Tibial nerve (tissue), 4 donors: ENCODE measurements around the gene MAML3. TPM values are rescaled to one million over a fixed set of nuclear protein-coding genes. Genes with fewer than 3 reads are reported as not detected.

ENCODE experiments used
- DNase-seq, 2 donors: peaks; one replicate each; pipeline ENCODE4 v3.0.0-alpha.2; 2019; ENCODE audit warnings: low spot score in 2 of 2
- H3K27ac ChIP-seq, 4 donors: fragments of 200-600 bp; sonication (generic) in 3 of 4; one replicate each; pipeline ENCODE4 v1.5.1; 2017 to 2019; ENCODE audit warnings: mild to moderate bottlenecking in 1 of 4
- H3K27me3 ChIP-seq, 2 donors: fragments of 200-600 bp; sonication (generic) in 1 of 2; one replicate each; pipeline versions ENCODE4 v1.5.1 to v1.6.0; 2017 to 2019
- H3K36me3 ChIP-seq, 3 donors: fragments of 200-600 bp; sonication (generic); one replicate each; pipeline ENCODE4 v1.5.1; 2018 to 2019
- H3K4me1 ChIP-seq, 4 donors: fragments of 200-600 bp; sonication (generic) in 3 of 4; one replicate each; pipeline ENCODE4 v1.5.1; 2017 to 2019
- H3K4me3 ChIP-seq, 4 donors: fragments of 200-600 bp; sonication (generic) in 3 of 4; one replicate each; pipeline ENCODE4 v1.5.1; 2017 to 2019; ENCODE audit warnings: mild to moderate bottlenecking in 1 of 4, moderate library complexity in 1 of 4
- H3K9me3 ChIP-seq, 4 donors: fragments of 200-600 bp; sonication (generic) in 3 of 4; one replicate each; pipeline ENCODE4 v1.5.1; 2017 to 2019
- CTCF ChIP-seq, 5 experiments: fragments of 200-600 bp in 3 of 5; fragments of 450-650 bp in 2 of 5; sonication (generic) in 3 of 5; IDR thresholded peaks; one replicate each; pipeline ENCODE4 v1.5.1; 2016 to 2019; ENCODE audit warnings: antibody characterized with exemption in 5 of 5, mild to moderate bottlenecking in 3 of 5, moderate library complexity in 2 of 5
- EP300 ChIP-seq, 2 donors: sonication (generic); formaldehyde crosslinking; IDR thresholded peaks; one replicate each; pipeline ENCODE4 v1.6.1; 2017; ENCODE audit warnings: antibody characterized with exemption in 2 of 2, mild to moderate bottlenecking in 1 of 2
- POLR2A ChIP-seq, 2 donors: fragments of 450-650 bp; IDR thresholded peaks; one replicate each; pipeline ENCODE4 v1.6.1; 2017; ENCODE audit warnings: antibody characterized with exemption in 2 of 2, mild to moderate bottlenecking in 2 of 2, moderate library complexity in 2 of 2
- WGBS, 2 donors: methylation state at CpG; one replicate each; pipeline ENCODE4 v1.1.5; 2018; 5-methylcytosine and 5-hydroxymethylcytosine counted together
- total RNA-seq, 4 donors: library from RNA; depleted of rRNA; stranded (reverse); fragments of >200 nt; gene quantifications; one replicate each; pipeline ENCODE4 v1.1.0, GENCODE V29; 2016

The MAML3 gene
- total RNA-seq, 4 donors from 2014 or later: 8.6 to 10.5 (median 9.4) TPM

GRCh38 chr4:140180577-140180976 is 26.6 kb upstream of the MAML3 start:
- Histone ChIP-seq H3K4me3 (no peak overlapping the region), H3K27me3 (no peaks in the 10 kb centered on the region), H3K27ac (no peak overlapping the region), H3K4me1 (no peaks in the 10 kb centered on the region), H3K9me3 (no peaks in the 10 kb centered on the region), H3K36me3 (no peaks in the 10 kb centered on the region)
- 94% methylated on average over 3 of the region's 3 CpGs for WGBS, 2 donors
- no peak for DNase-seq
- TF ChIP-seq CTCF (IDR thresholded peaks at IDR 0.05) (no peak), EP300 (IDR thresholded peaks at IDR 0.05) (no peak), POLR2A (IDR thresholded peaks at IDR 0.05) (no peak)

- Histone ChIP-seq H3K36me3 (no peaks in the 10 kb centered on the region), H3K4me3 (no peak overlapping the region), H3K27me3 (no peaks in the 10 kb centered on the region), H3K4me1 (no peaks in the 10 kb centered on the region), H3K27ac (no peak overlapping the region), H3K9me3 (no peaks in the 10 kb centered on the region)
- TF ChIP-seq EP300 (IDR thresholded peaks at IDR 0.05): no peak
- no peak for TF ChIP-seq CTCF (IDR thresholded peaks at IDR 0.05)
- TF ChIP-seq POLR2A (IDR thresholded peaks at IDR 0.05): no peak
- WGBS, 2 donors: 84 to 94% methylated on average over 3 of the region's 3 CpGs
- no peak for DNase-seq
Measured at GRCh38 chr4:140176735-140177134, 22.8 kb upstream of the MAML3 start.

GRCh38 chr4:140174543-140174942 is 20.6 kb upstream of the MAML3 start:
- H3K9me3 ChIP-seq: no peaks in the 10 kb centered on the region
- no peak for DNase-seq
- H3K27me3 ChIP-seq: no peaks in the 10 kb centered on the region
- no peak overlapping the region for H3K27ac ChIP-seq
- TF ChIP-seq CTCF (IDR thresholded peaks at IDR 0.05): no peak
- TF ChIP-seq EP300 (IDR thresholded peaks at IDR 0.05): no peak
- TF ChIP-seq POLR2A (IDR thresholded peaks at IDR 0.05): no peak
- no peaks in the 10 kb centered on the region for H3K4me1 ChIP-seq
- 64 to 76% methylated on average over 2 of the region's 2 CpGs for WGBS, 2 donors
- H3K36me3 ChIP-seq: no peaks in the 10 kb centered on the region
- no peak overlapping the region for H3K4me3 ChIP-seq

GRCh38 chr4:140172960-140173359 is 19.0 kb upstream of the MAML3 start:
- no peak overlapping the region for H3K4me3 ChIP-seq
- WGBS, 2 donors: 94 to 97% methylated on average over 1 of the region's 1 CpG
- no peak for DNase-seq

GRCh38 chr4:140170299-140170698 is 16.3 kb upstream of the MAML3 start:
- no peak overlapping the region for H3K27ac ChIP-seq
- 91 to 95% methylated on average over 4 of the region's 4 CpGs for WGBS, 2 donors
- no peak for DNase-seq
- H3K9me3 ChIP-seq: no peaks in the 10 kb centered on the region
- no peak for TF ChIP-seq CTCF (IDR thresholded peaks at IDR 0.05)
- no peak for TF ChIP-seq EP300 (IDR thresholded peaks at IDR 0.05)
- TF ChIP-seq POLR2A (IDR thresholded peaks at IDR 0.05): no peak
- H3K36me3 ChIP-seq: no peaks in the 10 kb centered on the region
- H3K4me3 ChIP-seq: no peak overlapping the region
- no peaks in the 10 kb centered on the region for H3K4me1 ChIP-seq
- H3K27me3 ChIP-seq: no peaks in the 10 kb centered on the region

More at GRCh38 chr4:140172960-140173359, 19.0 kb upstream of the MAML3 start:
- no peak overlapping the region for H3K27ac ChIP-seq
- no peaks in the 10 kb centered on the region for H3K27me3 ChIP-seq
- no peaks in the 10 kb centered on the region for H3K9me3 ChIP-seq
- no peaks in the 10 kb centered on the region for H3K36me3 ChIP-seq
- no peaks in the 10 kb centered on the region for H3K4me1 ChIP-seq
- no peak for TF ChIP-seq EP300 (IDR thresholded peaks at IDR 0.05)
- no peak for TF ChIP-seq POLR2A (IDR thresholded peaks at IDR 0.05)
- no peak for TF ChIP-seq CTCF (IDR thresholded peaks at IDR 0.05)
